ENCODE data around the gene METRNL. TPM values are rescaled to one million over a fixed set of nuclear protein-coding genes. Genes with fewer than 3 reads are reported as not detected.
"Not testable (repeated sequence)": the region's sequence is repeated elsewhere in the genome, so short reads cannot be mapped to it uniquely, and the experiment has no call there.

METRNL gene
- total and polyA plus RNA-seq, 8 donors = 12.7 to 61.8 (median 19.2) TPM

DNA sequence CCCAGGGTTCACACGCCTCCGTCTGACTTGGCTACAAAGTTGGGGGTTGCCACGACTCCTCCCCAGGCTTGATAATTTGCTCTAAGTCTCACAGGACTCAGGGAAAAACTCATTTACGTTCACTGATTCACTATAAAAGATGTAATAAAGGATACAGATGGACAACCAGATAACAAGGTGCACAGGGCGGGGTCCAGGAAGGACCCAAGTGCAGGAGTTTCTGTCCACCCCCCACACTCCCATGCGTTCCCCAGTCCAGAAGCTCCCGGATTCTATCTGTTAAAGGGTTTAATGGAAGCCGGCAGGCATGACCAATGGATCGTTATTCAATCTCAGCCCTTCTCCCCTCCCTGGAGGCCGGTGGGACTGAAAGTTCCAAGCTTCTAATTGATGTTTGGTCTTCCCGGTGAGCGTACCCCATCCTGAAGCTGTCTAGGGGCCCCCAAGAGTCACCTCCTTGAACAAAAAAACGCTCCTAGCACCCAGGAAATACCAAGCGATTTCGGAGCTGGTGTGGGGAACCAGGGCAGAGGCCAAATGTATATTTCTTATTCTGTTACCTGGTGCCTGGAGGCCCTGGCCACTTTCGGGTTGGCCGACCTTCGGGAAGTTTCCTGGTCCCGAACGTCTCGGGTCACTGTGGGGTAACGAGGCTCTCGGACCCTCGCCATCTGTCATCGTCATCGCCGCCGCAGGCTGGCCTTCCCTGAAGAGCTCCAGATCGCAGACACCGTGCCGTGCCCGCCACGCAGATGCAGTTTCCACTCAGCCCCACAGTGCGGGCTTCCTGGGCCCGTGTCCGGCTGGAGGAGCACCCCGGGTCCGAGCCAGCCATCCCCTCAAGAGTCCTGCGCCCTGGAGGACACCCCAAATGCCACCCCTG, 13.5 kb upstream of the METRNL start:
- H3K36me3 ChIP-seq = no peaks in the 10 kb centered on the region
- no peak overlapping the region for H3K27ac ChIP-seq
- peaks cover 0 to 8% of the 10 kb centered on the region in 2 donors for H3K27me3 ChIP-seq
- DNase-seq = peak in 1 of 4 donors; percentile 78
- TF ChIP-seq, protein P1, sequence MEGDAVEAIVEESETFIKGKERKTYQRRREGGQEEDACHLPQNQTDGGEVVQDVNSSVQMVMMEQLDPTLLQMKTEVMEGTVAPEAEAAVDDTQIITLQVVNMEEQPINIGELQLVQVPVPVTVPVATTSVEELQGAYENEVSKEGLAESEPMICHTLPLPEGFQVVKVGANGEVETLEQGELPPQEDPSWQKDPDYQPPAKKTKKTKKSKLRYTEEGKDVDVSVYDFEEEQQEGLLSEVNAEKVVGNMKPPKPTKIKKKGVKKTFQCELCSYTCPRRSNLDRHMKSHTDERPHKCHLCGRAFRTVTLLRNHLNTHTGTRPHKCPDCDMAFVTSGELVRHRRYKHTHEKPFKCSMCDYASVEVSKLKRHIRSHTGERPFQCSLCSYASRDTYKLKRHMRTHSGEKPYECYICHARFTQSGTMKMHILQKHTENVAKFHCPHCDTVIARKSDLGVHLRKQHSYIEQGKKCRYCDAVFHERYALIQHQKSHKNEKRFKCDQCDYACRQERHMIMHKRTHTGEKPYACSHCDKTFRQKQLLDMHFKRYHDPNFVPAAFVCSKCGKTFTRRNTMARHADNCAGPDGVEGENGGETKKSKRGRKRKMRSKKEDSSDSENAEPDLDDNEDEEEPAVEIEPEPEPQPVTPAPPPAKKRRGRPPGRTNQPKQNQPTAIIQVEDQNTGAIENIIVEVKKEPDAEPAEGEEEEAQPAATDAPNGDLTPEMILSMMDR (IDR thresholded peaks at IDR 0.05) = no peak
- intact Hi-C loops (cut with DNase I) = no loop called here
- no peak overlapping the region for H3K4me3 ChIP-seq
- no peaks in the 10 kb centered on the region for H3K9me3 ChIP-seq
- H3K4me1 ChIP-seq = peaks cover 0 to 5% of the 10 kb centered on the region in 2 donors
- ATAC-seq = no peak

DNA sequence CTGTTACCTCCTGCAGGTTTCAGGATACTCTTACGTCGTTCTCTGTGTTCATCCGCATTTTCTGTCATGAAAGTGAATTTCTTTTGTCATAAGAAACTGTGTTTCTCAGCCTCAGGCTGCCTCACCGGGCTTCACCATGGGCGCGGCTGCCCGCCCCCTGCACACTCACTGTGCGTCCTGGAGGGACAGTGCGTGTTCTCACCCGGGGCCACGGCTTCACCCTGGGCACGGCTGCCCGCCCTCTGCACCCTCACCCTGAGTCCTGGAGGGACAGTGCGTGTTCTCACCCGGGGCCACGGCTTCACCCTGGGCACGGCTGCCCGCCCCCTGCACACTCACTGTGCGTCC, 12.9 kb upstream of the METRNL start:
- ATAC-seq; H3K4me1 ChIP-seq; H3K27ac ChIP-seq; H3K27me3 ChIP-seq; H3K36me3 ChIP-seq; H3K4me3 ChIP-seq; intact Hi-C loops (cut with DNase I); H3K9me3 ChIP-seq: not testable (repeated sequence)
- peak in 1 of 4 donors; percentile 22 for DNase-seq

- intact Hi-C loops (cut with DNase I) = no loop called here
- DNase-seq (peak in 2 of 4 donors; percentile 27 to 69), ATAC-seq (no peak)
- Histone ChIP-seq H3K27ac (no peak overlapping the region), H3K4me3 (no peak overlapping the region), H3K27me3 (peaks cover 0 to 8% of the 10 kb centered on the region in 2 donors), H3K36me3 (no peaks in the 10 kb centered on the region), H3K9me3 (no peaks in the 10 kb centered on the region), H3K4me1 (peaks cover 0 to 14% of the 10 kb centered on the region in 2 donors)
- TF ChIP-seq, protein P1 (IDR thresholded peaks at IDR 0.05) = no peak
Measured at GRCh38 chr17:83067071-83067717, 12.2 kb upstream of the METRNL start.

GRCh38 chr17:83067718-83068261, 11.6 kb upstream of the METRNL start:
- H3K27me3 ChIP-seq = peaks cover 0 to 8% of the 10 kb centered on the region in 2 donors
- H3K27ac ChIP-seq = no peak overlapping the region
- no peak overlapping the region for H3K4me3 ChIP-seq
- no peaks in the 10 kb centered on the region for H3K36me3 ChIP-seq
- no peaks in the 10 kb centered on the region for H3K9me3 ChIP-seq
- ATAC-seq (no peak), DNase-seq (peak in 1 of 4 donors; percentile 5)
- intact Hi-C loops (cut with DNase I) = no loop called here
- TF ChIP-seq, protein P1 (IDR thresholded peaks at IDR 0.05) = no peak
- peaks cover 0 to 15% of the 10 kb centered on the region in 2 donors for H3K4me1 ChIP-seq

DNA sequence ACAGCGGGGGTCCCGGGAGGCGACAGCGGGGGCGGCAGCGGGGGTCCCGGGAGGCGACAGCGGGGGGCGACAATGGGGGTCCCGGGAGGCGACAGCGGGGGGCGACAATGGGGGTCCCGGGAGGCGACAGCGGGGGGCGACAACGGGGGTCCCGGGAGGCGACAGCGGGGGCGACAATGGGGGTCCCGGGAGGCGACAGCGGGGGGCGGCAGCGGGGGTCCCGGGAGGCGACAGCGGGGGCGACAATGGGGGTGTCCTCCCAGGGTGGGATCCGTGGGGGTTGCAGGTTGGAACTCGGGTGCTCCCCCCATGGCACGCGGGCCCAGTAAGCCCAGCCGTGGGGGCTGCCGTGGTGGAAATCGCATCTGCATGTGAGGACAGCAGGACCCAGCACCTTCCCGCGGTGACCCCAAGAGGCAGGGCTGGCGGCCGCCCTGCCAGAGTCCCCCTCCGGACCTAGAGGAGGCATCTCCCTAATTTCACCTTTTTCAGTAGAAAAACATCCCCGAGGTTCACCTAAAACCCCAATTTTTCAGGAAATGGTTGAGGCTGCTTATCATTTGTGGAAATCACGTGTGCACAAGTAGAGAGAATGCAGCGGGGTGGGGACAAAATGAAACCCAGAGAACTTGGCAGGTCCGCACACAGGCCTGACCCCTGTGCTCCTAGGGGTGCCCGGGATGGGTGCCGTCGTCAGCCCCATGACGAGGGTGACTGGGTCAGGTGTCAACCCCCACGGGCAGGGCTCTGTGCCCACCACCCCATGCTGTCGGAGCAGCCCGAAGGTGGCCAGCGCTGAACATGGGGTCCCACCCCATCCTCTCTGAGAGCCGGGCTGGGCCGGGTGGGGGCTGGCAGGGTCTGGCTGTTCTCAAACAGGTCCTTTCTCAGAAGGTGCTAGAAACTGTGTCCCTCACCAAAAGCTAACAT, 10.5 kb upstream of the METRNL start:
- H3K27me3 ChIP-seq = peaks cover 0 to 8% of the 10 kb centered on the region in 2 donors
- no peaks in the 10 kb centered on the region for H3K36me3 ChIP-seq
- TF ChIP-seq, protein P1 (IDR thresholded peaks at IDR 0.05) = no peak
- DNase-seq (peak in 1 of 4 donors; percentile 28), ATAC-seq (no peak)
- intact Hi-C loops (cut with DNase I) = no loop called here
- no peak overlapping the region for H3K27ac ChIP-seq
- H3K4me1 ChIP-seq = peaks cover 0 to 15% of the 10 kb centered on the region in 2 donors
- no peak overlapping the region for H3K4me3 ChIP-seq
- no peaks in the 10 kb centered on the region for H3K9me3 ChIP-seq
